Endothelial cell of umbilical vein (primary cell): ENCODE data around the gene DNAH9. TPM values are rescaled to one million over a fixed set of nuclear protein-coding genes. Genes with fewer than 3 reads are reported as not detected.

Experiments used
- BruUV-seq: library from RNA; stranded (reverse); fragments of 400-500 nt; replicated peaks from 2 replicates; lab custom pipeline; 2021; lab: Mats Ljungman, UMichigan
- CTCF ChIA-PET: fragments of 300-600, 350-600 bp; sonication (Branson Sonifier 250); formaldehyde crosslinking; loops from one replicate; lab custom pipeline; 2021; ENCODE audit warnings: antibody characterized with exemption, inconsistent platforms; lab: Charles Lee
- POLR2A ChIA-PET: fragments of 300-600, 350-600 bp; sonication (Branson Sonifier 250); formaldehyde crosslinking; loops from one replicate; lab custom pipeline; 2021; ENCODE audit warnings: antibody characterized with exemption, inconsistent platforms; lab: Charles Lee
- DNase-seq: peaks from one replicate; pipeline ENCODE4 v3.0.0-alpha.2; 2011; ENCODE audit warnings: low read depth, low spot score
- FAIRE-seq: peaks from 2 replicates; lab custom pipeline; 2011; peaks lifted over from hg19 to GRCh38; lab: Jason Lieb, UNC
- H2AFZ ChIP-seq: 2 replicates; pipeline ENCODE4 v1.6.0; 2012; ENCODE audit warnings: low read depth, low read length, control low read depth, inconsistent platforms
- H3K27ac ChIP-seq: 2 replicates; pipeline ENCODE4 v1.5.1; 2011; ENCODE audit warnings: low read depth, mild to moderate bottlenecking, control low read depth, low read length, moderate library complexity; ENCODE audit not compliant: insufficient read depth
- H3K27me3 ChIP-seq, 2 experiments: 2 replicates each; pipeline versions ENCODE4 v1.6.0 to v1.6.1; 2011; ENCODE audit warnings: low read length in 2 of 2, mixed read lengths in 1 of 2; ENCODE audit not compliant: control insufficient read depth in 2 of 2, insufficient read depth in 2 of 2
- H3K36me3 ChIP-seq, 2 experiments: 2 replicates in 1 of 2; 3 replicates in 1 of 2; pipeline ENCODE4 v1.5.1; 2011; ENCODE audit warnings: low read length in 2 of 2, mild to moderate bottlenecking in 1 of 2, moderate library complexity in 1 of 2; ENCODE audit not compliant: control insufficient read depth in 2 of 2, insufficient read depth in 2 of 2; ENCODE audit errors: extremely low read depth in 1 of 2
- H3K4me1 ChIP-seq: 3 replicates; pipeline ENCODE4 v1.5.1; 2011; ENCODE audit warnings: mild to moderate bottlenecking, low read length; ENCODE audit not compliant: control insufficient read depth, insufficient read depth; ENCODE audit errors: extremely low read depth
- H3K4me2 ChIP-seq: 2 replicates; pipeline ENCODE4 v1.6.1; 2011; ENCODE audit warnings: low read length, control low read depth, mixed read lengths; ENCODE audit not compliant: insufficient read depth
- H3K4me3 ChIP-seq, 3 experiments: fragments of 200-600 bp in 1 of 3; sonication (generic), shearing (Covaris generic) in 1 of 3; replicated peaks in 1 of 3; 2 replicates each; pipeline ENCODE4 v1.5.1; 2011 to 2016; ENCODE audit warnings: control low read depth in 3 of 3, low read length in 3 of 3, mild to moderate bottlenecking in 2 of 3, inconsistent platforms in 1 of 3, low read depth in 1 of 3, moderate library complexity in 1 of 3; ENCODE audit not compliant: insufficient read depth in 1 of 3
- H3K79me2 ChIP-seq: 2 replicates; pipeline ENCODE4 v1.6.0; 2012; ENCODE audit warnings: low read length, inconsistent platforms; ENCODE audit not compliant: control insufficient read depth, insufficient read depth
- H3K9ac ChIP-seq: replicated peaks from 2 replicates; pipeline ENCODE3; 2011; ENCODE audit warnings: low read length, control low read depth; ENCODE audit not compliant: insufficient read depth; ENCODE audit errors: extremely low read depth
- H3K9me1 ChIP-seq: replicated peaks from 3 replicates; pipeline ENCODE4 v1.6.0; 2011; ENCODE audit warnings: mild to moderate bottlenecking, low read length; ENCODE audit not compliant: control insufficient read depth, insufficient read depth; ENCODE audit errors: extremely low read depth
- H3K9me3 ChIP-seq: replicated peaks from 2 replicates; pipeline ENCODE4 v1.5.1; 2012; ENCODE audit warnings: low read length, inconsistent platforms; ENCODE audit not compliant: control insufficient read depth, insufficient read depth
- H4K20me1 ChIP-seq: replicated peaks from 2 replicates; pipeline ENCODE3; 2011; ENCODE audit warnings: mild to moderate bottlenecking, low read length; ENCODE audit not compliant: control insufficient read depth, insufficient read depth; ENCODE audit errors: extremely low read depth
- EZH2 ChIP-seq: IDR thresholded peaks from 2 replicates; pipeline ENCODE4 v1.6.1; 2012; ENCODE audit warnings: borderline replicate concordance, low read depth, mild to moderate bottlenecking, moderate library complexity, low read length, inconsistent platforms; ENCODE audit not compliant: severe bottlenecking
- FOS ChIP-seq: IDR thresholded peaks from 2 replicates; pipeline ENCODE4 v1.6.1; 2011; ENCODE audit warnings: mild to moderate bottlenecking, low read length, moderate library complexity, borderline replicate concordance; ENCODE audit not compliant: insufficient read depth
- GATA2 ChIP-seq: IDR thresholded peaks from 2 replicates; pipeline ENCODE4 v1.7.0; 2011; ENCODE audit warnings: low read depth, mild to moderate bottlenecking, moderate library complexity, mixed read lengths, low read length; ENCODE audit not compliant: insufficient read length, insufficient read depth
- JUN ChIP-seq: IDR thresholded peaks from 2 replicates; pipeline ENCODE4 v1.6.1; 2011; ENCODE audit warnings: borderline replicate concordance, low read depth; ENCODE audit not compliant: insufficient read length, insufficient read depth
- MYC ChIP-seq: IDR thresholded peaks from one replicate; pipeline ENCODE4 v1.6.1; 2011; ENCODE audit warnings: mild to moderate bottlenecking, low read depth, low read length
- POLR2A ChIP-seq: IDR thresholded peaks from 2 replicates; pipeline ENCODE4 v1.6.1; 2012; ENCODE audit warnings: low read depth, mild to moderate bottlenecking, control low read depth, low read length
- POLR2AphosphoS5 ChIP-seq: IDR thresholded peaks from 2 replicates; pipeline ENCODE4 v1.6.1; 2012; ENCODE audit warnings: low read depth, mild to moderate bottlenecking, control low read depth, low read length, moderate library complexity; ENCODE audit not compliant: insufficient read depth
- dilution Hi-C: fragments of 300-500 bp; cut with MboI; formaldehyde crosslinking; loops from one replicate; pipeline ENCODE4 v1.15.0; 2019; ENCODE audit warnings: low sequenced_read_pairs; ENCODE audit not compliant: extremely low pct_ligation_motif_present
- intact Hi-C: fragments of 100-400 bp; cut with micrococcal nuclease; formaldehyde crosslinking; loops from one replicate; pipeline ENCODE4 v1.10.0; 2022
- polyA plus RNA-seq, 4 experiments: library from polyadenylated mRNA; depleted of rRNA in 3 of 4; stranded (reverse) in 3 of 4; unstranded in 1 of 4; fragments of >200 nt; gene quantifications; 2 replicates each; pipeline versions ENCODE4 v1.2.1 to v1.2.3, GENCODE V29; 2011 to 2012; ENCODE audit warnings: missing spikeins in 1 of 4
- total RNA-seq: library from RNA; stranded (reverse); gene quantifications from 2 replicates; pipeline ENCODE4 v1.2.3, GENCODE V29; 2021
- TF ChIP-seq, protein P1 (sequence below), 2 donors: IDR thresholded peaks; 1 replicate in 1 of 2; 2 replicates in 1 of 2; pipeline ENCODE4 v1.5.1; 2011; ENCODE audit warnings: low read length in 2 of 2, mild to moderate bottlenecking in 2 of 2, moderate library complexity in 2 of 2, control low read depth in 1 of 2, inconsistent platforms in 1 of 2, low read depth in 1 of 2; ENCODE audit not compliant: insufficient read depth in 1 of 2; ENCODE audit errors: extremely low read depth in 1 of 2
- TF ChIP-seq, protein P2 (sequence below): IDR thresholded peaks from 2 replicates; pipeline ENCODE4 v1.6.1; 2011; ENCODE audit not compliant: insufficient read depth, insufficient read length

DNAH9 gene
- total and polyA plus RNA-seq, 2 donors (not counting 3 experiments of a cell fraction or from before 2014, with no cell fraction given) = not detected

DNA sequence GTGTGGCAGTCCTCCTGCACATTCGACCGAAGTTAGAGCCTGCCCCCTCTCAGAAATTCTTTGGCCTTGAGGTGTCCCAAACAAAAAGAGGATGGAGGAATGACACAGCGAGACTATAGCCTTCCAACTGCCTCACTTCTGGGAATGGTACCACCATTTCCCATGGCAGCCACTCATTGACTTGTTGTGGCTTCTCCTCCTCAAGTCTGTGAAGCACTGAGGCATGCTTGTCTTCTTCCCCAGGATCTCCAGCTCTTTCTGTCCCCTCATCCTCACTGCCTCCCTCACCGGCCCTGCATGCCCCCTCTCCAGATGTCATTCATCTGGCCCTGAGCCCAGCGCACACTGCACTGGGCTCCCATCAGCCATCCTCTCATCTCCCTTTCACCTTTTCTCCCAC is 43.7 kb upstream of the DNAH9 start:
- no peaks in the 10 kb centered on the region for H3K9me1 ChIP-seq
- no peak overlapping the region for H2AFZ ChIP-seq
- H3K9me3 ChIP-seq = peaks cover 9% of the 10 kb centered on the region
- H3K4me1 ChIP-seq = no peaks in the 10 kb centered on the region
- H4K20me1 ChIP-seq = no peaks in the 10 kb centered on the region
- no peak for FAIRE-seq
- no peak overlapping the region for H3K4me2 ChIP-seq
- no peak for TF ChIP-seq JUN
- no peak for TF ChIP-seq MYC
- TF ChIP-seq, protein P1, sequence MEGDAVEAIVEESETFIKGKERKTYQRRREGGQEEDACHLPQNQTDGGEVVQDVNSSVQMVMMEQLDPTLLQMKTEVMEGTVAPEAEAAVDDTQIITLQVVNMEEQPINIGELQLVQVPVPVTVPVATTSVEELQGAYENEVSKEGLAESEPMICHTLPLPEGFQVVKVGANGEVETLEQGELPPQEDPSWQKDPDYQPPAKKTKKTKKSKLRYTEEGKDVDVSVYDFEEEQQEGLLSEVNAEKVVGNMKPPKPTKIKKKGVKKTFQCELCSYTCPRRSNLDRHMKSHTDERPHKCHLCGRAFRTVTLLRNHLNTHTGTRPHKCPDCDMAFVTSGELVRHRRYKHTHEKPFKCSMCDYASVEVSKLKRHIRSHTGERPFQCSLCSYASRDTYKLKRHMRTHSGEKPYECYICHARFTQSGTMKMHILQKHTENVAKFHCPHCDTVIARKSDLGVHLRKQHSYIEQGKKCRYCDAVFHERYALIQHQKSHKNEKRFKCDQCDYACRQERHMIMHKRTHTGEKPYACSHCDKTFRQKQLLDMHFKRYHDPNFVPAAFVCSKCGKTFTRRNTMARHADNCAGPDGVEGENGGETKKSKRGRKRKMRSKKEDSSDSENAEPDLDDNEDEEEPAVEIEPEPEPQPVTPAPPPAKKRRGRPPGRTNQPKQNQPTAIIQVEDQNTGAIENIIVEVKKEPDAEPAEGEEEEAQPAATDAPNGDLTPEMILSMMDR (IDR thresholded peaks at IDR 0.05; ENCODE audit: extremely low read depth in 1 of 2, insufficient read depth in 1 of 2, low read depth in 1 of 2, low read length in 2 of 2) = no peak
- no peak for TF ChIP-seq GATA2
- no peak for TF ChIP-seq EZH2
- TF ChIP-seq POLR2AphosphoS5 = no peak
- TF ChIP-seq, protein P2, sequence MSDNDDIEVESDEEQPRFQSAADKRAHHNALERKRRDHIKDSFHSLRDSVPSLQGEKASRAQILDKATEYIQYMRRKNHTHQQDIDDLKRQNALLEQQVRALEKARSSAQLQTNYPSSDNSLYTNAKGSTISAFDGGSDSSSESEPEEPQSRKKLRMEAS = no peak
- no peak for TF ChIP-seq POLR2A
- TF ChIP-seq FOS = no peak
- no peak for DNase-seq
- POLR2A ChIA-PET = no interaction called here
- dilution Hi-C loops (no loop called here), intact Hi-C loops (no loop called here)
- no peaks in the 10 kb centered on the region for H3K27me3 ChIP-seq
- no peaks in the 10 kb centered on the region for H3K36me3 ChIP-seq
- no peaks in the 10 kb centered on the region for H3K79me2 ChIP-seq
- no peak overlapping the region for H3K9ac ChIP-seq
- H3K4me3 ChIP-seq = no peak overlapping the region
- no peak overlapping the region for H3K27ac ChIP-seq
- BruUV-seq = no TSS peak
- CTCF ChIA-PET = no interaction called here
